Uterus (tissue), 2 donors: ENCODE measurements around the gene AFAP1L1.

ENCODE experiments used
- POLR2A ChIP-seq, 2 donors: fragments of 450-650 bp; IDR thresholded peaks; one replicate each; pipeline ENCODE4 v1.6.1; 2016; ENCODE audit warnings: antibody characterized with exemption in 2 of 2, mild to moderate bottlenecking in 1 of 2, moderate library complexity in 1 of 2
- TF ChIP-seq, protein P1 (sequence below), 4 experiments: fragments of 200-600 bp in 2 of 4; fragments of 450-650 bp in 2 of 4; sonication (generic) in 2 of 4; IDR thresholded peaks; one replicate each; pipeline ENCODE4 v1.5.1; 2016 to 2019; ENCODE audit warnings: antibody characterized with exemption in 4 of 4, mild to moderate bottlenecking in 2 of 4, moderate library complexity in 1 of 4

DNA sequence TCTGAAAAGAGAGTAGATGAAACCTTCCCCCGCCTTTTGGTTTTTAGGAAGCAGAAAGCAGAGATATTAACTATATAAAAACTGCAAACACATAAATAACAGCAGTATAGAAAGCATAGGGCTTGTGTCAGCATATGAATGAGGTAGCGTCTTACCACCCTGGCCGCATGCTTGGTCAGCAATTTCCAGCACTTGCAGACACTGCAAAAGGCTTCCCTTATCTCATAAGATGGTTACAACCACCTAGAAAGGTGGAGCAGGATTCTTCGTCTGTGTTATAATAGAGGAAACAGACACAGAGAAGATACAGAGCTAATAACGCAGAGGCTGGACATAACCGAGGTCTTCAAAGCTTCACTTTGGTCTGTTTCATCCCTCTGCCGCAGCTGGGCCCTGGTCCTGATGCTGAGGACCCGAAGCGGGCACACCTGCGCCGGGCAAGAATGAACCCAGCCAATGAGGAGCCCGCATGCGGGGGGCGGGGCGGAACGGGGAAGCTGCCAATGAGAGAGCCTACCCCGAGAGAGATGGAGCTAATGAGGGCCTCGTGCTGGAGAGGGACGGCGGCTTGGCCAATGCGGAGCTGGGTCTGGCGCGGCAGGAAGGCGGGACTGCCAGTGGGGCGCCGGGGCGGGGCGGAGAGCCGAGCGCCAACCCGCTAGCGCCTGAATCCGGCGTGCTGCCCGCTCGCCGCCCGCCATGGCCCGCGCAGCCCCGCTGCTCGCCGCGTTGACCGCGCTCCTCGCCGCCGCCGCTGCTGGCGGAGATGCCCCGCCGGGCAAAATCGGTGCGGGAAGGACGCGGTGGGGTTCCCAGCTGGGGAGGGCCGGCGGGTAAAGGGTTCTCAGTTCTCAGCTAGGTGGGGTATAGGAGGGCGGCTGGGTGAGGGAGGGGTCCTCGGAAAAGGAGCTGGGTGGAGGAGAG, 86.0 kb downstream of the AFAP1L1 start, which contains the start of gene PCYOX1L:
- peak; percentile 42 to 61 for TF ChIP-seq POLR2A (IDR thresholded peaks at IDR 0.05)
- TF ChIP-seq, protein P1, sequence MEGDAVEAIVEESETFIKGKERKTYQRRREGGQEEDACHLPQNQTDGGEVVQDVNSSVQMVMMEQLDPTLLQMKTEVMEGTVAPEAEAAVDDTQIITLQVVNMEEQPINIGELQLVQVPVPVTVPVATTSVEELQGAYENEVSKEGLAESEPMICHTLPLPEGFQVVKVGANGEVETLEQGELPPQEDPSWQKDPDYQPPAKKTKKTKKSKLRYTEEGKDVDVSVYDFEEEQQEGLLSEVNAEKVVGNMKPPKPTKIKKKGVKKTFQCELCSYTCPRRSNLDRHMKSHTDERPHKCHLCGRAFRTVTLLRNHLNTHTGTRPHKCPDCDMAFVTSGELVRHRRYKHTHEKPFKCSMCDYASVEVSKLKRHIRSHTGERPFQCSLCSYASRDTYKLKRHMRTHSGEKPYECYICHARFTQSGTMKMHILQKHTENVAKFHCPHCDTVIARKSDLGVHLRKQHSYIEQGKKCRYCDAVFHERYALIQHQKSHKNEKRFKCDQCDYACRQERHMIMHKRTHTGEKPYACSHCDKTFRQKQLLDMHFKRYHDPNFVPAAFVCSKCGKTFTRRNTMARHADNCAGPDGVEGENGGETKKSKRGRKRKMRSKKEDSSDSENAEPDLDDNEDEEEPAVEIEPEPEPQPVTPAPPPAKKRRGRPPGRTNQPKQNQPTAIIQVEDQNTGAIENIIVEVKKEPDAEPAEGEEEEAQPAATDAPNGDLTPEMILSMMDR (IDR thresholded peaks at IDR 0.05), result peak in 2 of 4 experiments; percentile 15 to 25
